Measurements from ENCODE around the gene SPEM1. TPM values are rescaled to one million over a fixed set of nuclear protein-coding genes. Genes with fewer than 3 reads are reported as not detected.

The SPEM1 gene
- total and polyA plus RNA-seq, 2 of the 13 experiments (the other 11 are each of a cell fraction or from before 2014, with no cell fraction given): not detected

DNA sequence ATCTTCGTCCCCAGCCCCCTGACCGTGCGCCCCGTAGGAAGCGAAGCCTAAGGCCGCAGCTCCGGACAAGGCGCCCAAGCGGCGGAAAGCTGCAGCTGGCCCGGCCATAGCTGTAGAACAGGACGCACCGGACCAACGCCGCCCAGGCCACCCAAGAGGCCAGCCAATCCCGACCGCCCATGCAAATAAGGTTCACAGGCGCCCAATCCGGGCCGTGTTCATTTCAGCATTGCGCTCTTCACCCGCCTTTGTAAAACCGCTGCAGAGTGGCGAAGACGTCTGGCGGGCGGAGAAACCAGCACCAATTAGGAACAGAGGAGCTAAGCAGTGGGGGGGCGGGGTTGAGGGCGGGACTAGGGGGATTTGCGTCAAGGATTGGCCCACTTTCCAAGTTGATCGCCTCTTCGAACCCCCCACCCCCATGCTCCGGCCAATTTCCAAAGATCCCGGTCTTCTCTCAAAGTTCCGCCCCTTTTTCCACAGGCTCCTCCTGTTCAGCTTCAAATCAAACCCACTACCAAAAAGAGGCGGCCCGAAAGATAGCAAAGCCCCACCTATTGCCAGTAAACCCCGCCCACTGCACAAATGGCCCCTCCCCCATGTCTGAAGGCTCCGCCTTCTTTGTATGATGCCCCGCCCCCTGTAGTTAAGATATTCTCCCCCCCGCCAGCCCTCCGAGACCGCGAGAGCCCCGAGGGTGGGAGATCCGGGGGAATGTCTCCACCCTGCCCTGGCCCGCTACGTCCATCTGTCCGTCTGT is 16.0 kb upstream of the SPEM1 start, which contains the start of gene TMEM256 (continued):
- TF ChIP-seq ZNF772 (CRISPR knock-in tag; IDR thresholded peaks at IDR 0.05) (peak; percentile 58; the same call in 1 of the 2 replicates), MED8 (CRISPR knock-in tag; IDR thresholded peaks at IDR 0.05; ENCODE audit: insufficient replicate concordance) (no peak), NCOR1 (IDR thresholded peaks at IDR 0.05; ENCODE audit: borderline replicate concordance, low read length) (peak; percentile 28; the same call in 1 of the 2 replicates), NFKBIZ (CRISPR knock-in tag; IDR thresholded peaks at IDR 0.05) (no peak), ZNF660 (CRISPR knock-in tag; IDR thresholded peaks at IDR 0.05; ENCODE audit: borderline replicate concordance, low read depth) (no peak), ZNF841 (CRISPR knock-in tag; IDR thresholded peaks at IDR 0.05; ENCODE audit: borderline replicate concordance) (no peak), NRL (CRISPR knock-in tag; IDR thresholded peaks at IDR 0.05; ENCODE audit: borderline replicate concordance) (no peak), ZNF598 (CRISPR knock-in tag; IDR thresholded peaks at IDR 0.05; ENCODE audit: borderline replicate concordance) (peak; percentile 58; the same call in 1 of the 2 replicates), ZNF781 (CRISPR knock-in tag; IDR thresholded peaks at IDR 0.05; ENCODE audit: borderline replicate concordance, not compliant biosample characterization) (no peak), ESRRA (CRISPR knock-in tag; IDR thresholded peaks at IDR 0.05; ENCODE audit: low read depth) (no peak)
- TF ChIP-seq, protein P1, sequence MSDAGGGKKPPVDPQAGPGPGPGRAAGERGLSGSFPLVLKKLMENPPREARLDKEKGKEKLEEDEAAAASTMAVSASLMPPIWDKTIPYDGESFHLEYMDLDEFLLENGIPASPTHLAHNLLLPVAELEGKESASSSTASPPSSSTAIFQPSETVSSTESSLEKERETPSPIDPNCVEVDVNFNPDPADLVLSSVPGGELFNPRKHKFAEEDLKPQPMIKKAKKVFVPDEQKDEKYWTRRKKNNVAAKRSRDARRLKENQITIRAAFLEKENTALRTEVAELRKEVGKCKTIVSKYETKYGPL (CRISPR knock-in tag; IDR thresholded peaks at IDR 0.05): 0 out of 2 replicates have a peak, but pooled peaks have one; percentile 51
- TF ChIP-seq, protein P2, sequence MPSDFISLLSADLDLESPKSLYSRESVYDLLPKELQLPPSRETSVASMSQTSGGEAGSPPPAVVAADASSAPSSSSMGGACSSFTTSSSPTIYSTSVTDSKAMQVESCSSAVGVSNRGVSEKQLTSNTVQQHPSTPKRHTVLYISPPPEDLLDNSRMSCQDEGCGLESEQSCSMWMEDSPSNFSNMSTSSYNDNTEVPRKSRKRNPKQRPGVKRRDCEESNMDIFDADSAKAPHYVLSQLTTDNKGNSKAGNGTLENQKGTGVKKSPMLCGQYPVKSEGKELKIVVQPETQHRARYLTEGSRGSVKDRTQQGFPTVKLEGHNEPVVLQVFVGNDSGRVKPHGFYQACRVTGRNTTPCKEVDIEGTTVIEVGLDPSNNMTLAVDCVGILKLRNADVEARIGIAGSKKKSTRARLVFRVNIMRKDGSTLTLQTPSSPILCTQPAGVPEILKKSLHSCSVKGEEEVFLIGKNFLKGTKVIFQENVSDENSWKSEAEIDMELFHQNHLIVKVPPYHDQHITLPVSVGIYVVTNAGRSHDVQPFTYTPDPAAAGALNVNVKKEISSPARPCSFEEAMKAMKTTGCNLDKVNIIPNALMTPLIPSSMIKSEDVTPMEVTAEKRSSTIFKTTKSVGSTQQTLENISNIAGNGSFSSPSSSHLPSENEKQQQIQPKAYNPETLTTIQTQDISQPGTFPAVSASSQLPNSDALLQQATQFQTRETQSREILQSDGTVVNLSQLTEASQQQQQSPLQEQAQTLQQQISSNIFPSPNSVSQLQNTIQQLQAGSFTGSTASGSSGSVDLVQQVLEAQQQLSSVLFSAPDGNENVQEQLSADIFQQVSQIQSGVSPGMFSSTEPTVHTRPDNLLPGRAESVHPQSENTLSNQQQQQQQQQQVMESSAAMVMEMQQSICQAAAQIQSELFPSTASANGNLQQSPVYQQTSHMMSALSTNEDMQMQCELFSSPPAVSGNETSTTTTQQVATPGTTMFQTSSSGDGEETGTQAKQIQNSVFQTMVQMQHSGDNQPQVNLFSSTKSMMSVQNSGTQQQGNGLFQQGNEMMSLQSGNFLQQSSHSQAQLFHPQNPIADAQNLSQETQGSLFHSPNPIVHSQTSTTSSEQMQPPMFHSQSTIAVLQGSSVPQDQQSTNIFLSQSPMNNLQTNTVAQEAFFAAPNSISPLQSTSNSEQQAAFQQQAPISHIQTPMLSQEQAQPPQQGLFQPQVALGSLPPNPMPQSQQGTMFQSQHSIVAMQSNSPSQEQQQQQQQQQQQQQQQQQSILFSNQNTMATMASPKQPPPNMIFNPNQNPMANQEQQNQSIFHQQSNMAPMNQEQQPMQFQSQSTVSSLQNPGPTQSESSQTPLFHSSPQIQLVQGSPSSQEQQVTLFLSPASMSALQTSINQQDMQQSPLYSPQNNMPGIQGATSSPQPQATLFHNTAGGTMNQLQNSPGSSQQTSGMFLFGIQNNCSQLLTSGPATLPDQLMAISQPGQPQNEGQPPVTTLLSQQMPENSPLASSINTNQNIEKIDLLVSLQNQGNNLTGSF (CRISPR knock-in tag; IDR thresholded peaks at IDR 0.05): no peak
- TF ChIP-seq, protein P3, sequence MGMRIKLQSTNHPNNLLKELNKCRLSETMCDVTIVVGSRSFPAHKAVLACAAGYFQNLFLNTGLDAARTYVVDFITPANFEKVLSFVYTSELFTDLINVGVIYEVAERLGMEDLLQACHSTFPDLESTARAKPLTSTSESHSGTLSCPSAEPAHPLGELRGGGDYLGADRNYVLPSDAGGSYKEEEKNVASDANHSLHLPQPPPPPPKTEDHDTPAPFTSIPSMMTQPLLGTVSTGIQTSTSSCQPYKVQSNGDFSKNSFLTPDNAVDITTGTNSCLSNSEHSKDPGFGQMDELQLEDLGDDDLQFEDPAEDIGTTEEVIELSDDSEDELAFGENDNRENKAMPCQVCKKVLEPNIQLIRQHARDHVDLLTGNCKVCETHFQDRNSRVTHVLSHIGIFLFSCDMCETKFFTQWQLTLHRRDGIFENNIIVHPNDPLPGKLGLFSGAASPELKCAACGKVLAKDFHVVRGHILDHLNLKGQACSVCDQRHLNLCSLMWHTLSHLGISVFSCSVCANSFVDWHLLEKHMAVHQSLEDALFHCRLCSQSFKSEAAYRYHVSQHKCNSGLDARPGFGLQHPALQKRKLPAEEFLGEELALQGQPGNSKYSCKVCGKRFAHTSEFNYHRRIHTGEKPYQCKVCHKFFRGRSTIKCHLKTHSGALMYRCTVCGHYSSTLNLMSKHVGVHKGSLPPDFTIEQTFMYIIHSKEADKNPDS (CRISPR knock-in tag; IDR thresholded peaks at IDR 0.05): no peak
- TF ChIP-seq, protein P4, sequence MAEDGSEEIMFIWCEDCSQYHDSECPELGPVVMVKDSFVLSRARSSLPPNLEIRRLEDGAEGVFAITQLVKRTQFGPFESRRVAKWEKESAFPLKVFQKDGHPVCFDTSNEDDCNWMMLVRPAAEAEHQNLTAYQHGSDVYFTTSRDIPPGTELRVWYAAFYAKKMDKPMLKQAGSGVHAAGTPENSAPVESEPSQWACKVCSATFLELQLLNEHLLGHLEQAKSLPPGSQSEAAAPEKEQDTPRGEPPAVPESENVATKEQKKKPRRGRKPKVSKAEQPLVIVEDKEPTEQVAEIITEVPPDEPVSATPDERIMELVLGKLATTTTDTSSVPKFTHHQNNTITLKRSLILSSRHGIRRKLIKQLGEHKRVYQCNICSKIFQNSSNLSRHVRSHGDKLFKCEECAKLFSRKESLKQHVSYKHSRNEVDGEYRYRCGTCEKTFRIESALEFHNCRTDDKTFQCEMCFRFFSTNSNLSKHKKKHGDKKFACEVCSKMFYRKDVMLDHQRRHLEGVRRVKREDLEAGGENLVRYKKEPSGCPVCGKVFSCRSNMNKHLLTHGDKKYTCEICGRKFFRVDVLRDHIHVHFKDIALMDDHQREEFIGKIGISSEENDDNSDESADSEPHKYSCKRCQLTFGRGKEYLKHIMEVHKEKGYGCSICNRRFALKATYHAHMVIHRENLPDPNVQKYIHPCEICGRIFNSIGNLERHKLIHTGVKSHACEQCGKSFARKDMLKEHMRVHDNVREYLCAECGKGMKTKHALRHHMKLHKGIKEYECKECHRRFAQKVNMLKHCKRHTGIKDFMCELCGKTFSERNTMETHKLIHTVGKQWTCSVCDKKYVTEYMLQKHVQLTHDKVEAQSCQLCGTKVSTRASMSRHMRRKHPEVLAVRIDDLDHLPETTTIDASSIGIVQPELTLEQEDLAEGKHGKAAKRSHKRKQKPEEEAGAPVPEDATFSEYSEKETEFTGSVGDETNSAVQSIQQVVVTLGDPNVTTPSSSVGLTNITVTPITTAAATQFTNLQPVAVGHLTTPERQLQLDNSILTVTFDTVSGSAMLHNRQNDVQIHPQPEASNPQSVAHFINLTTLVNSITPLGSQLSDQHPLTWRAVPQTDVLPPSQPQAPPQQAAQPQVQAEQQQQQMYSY (CRISPR knock-in tag; IDR thresholded peaks at IDR 0.05): peak; percentile 38; the same call in 1 of the 2 replicates
